GM21515 (cell line): ENCODE data around the gene FAM43B.

Experiments used
- ATAC-seq: cut with Tn5 transposase; IDR thresholded peaks from one replicate; pipeline ENCODE4 v1.9.1; 2021; ENCODE audit not compliant: unreplicated experiment

FAM43B gene

GRCh38 chr1:20551161-20551560, 1.2 kb upstream of the FAM43B start:
- no peak for ATAC-seq

- no peak for ATAC-seq
Measured at GRCh38 chr1:20552728-20553445, 514 bp downstream of the FAM43B start.

- ATAC-seq: no peak
Measured at GRCh38 chr1:20555025-20555757, 2.8 kb downstream of the FAM43B start.

- ATAC-seq: no peak
Measured at GRCh38 chr1:20555758-20556120, 3.4 kb downstream of the FAM43B start.

GRCh38 chr1:20558191-20558590, 5.8 kb downstream of the FAM43B start:
- ATAC-seq: no peak

GRCh38 chr1:20560966-20561365, 8.6 kb downstream of the FAM43B start:
- ATAC-seq: no peak

- ATAC-seq: no peak
Measured at GRCh38 chr1:20565234-20565633, 12.9 kb downstream of the FAM43B start.

- ATAC-seq: no peak
Measured at GRCh38 chr1:20569523-20570098, 17.2 kb downstream of the FAM43B start.

- ATAC-seq: no peak
Measured at GRCh38 chr1:20571427-20571826, 19.1 kb downstream of the FAM43B start.

GRCh38 chr1:20573987-20574386, 21.6 kb downstream of the FAM43B start:
- no peak for ATAC-seq

GRCh38 chr1:20574686-20575540, 22.5 kb downstream of the FAM43B start:
- ATAC-seq: no peak

GRCh38 chr1:20575541-20576336, 23.4 kb downstream of the FAM43B start:
- ATAC-seq: no peak

GRCh38 chr1:20578062-20578461, 25.7 kb downstream of the FAM43B start:
- ATAC-seq: no peak

- ATAC-seq: no peak
Measured at GRCh38 chr1:20578721-20579395, 26.5 kb downstream of the FAM43B start.

- ATAC-seq: no peak
Measured at GRCh38 chr1:20584890-20585289, 32.5 kb downstream of the FAM43B start.

- ATAC-seq: no peak
Measured at GRCh38 chr1:20586953-20587660, 34.7 kb downstream of the FAM43B start.

GRCh38 chr1:20587661-20588053, 35.3 kb downstream of the FAM43B start:
- no peak for ATAC-seq

GRCh38 chr1:20588634-20589225, 36.4 kb downstream of the FAM43B start, which contains the start of gene CDA:
TSS of gene CDA (plus strand) at chr1:20589097. CDS start at chr1:20589130, 33 bp downstream.
- ATAC-seq: no peak
